A673 (cell line): ENCODE data around the gene PJA1. TPM values are rescaled to one million over a fixed set of nuclear protein-coding genes. Genes with fewer than 3 reads are reported as not detected.

Experiments
- BruUV-seq: library from RNA; stranded (reverse); fragments of 400-500 nt; replicated peaks from 2 replicates; lab custom pipeline; 2021; lab: Mats Ljungman, UMichigan
- CTCF ChIA-PET: fragments of 300-600 bp; sonication (Branson Sonifier 250); formaldehyde crosslinking; loops from one replicate; lab custom pipeline; 2022; ENCODE audit warnings: antibody characterized with exemption; lab: Charles Lee
- POLR2A ChIA-PET: fragments of 300-600 bp; sonication (Branson Sonifier 250); formaldehyde crosslinking; loops from one replicate; lab custom pipeline; 2022; ENCODE audit warnings: antibody characterized with exemption; ENCODE audit not compliant: low non-redundant PET; lab: Charles Lee
- DNase-seq: peaks from one replicate; pipeline ENCODE4 v3.0.0-alpha.2; 2015; ENCODE audit warnings: low spot score
- H3K27ac ChIP-seq: fragments of 200-600 bp; sonication (generic); 2 replicates; pipeline ENCODE4 v1.5.1; 2016; ENCODE audit warnings: mixed run types, low read depth, mild to moderate bottlenecking, mixed read lengths, antibody characterized with exemption, low read length; ENCODE audit not compliant: poor library complexity, severe bottlenecking
- H3K27me3 ChIP-seq: fragments of 200-600 bp; sonication (generic); replicated peaks from 2 replicates; pipeline ENCODE4 v1.6.1; 2017; ENCODE audit warnings: mixed run types, low read depth, mild to moderate bottlenecking, mixed read lengths, antibody characterized with exemption, low read length; ENCODE audit not compliant: insufficient read depth, poor library complexity
- H3K36me3 ChIP-seq: fragments of 200-600 bp; sonication (generic); 2 replicates; pipeline ENCODE4 v1.6.1; 2016; ENCODE audit warnings: mixed run types, mild to moderate bottlenecking, mixed read lengths, antibody characterized with exemption, low read length; ENCODE audit not compliant: insufficient read depth, poor library complexity, severe bottlenecking
- H3K4me1 ChIP-seq: fragments of 200-600 bp; sonication (generic); 2 replicates; pipeline ENCODE4 v1.6.1; 2017; ENCODE audit warnings: mixed run types, mild to moderate bottlenecking, mixed read lengths, antibody characterized with exemption, low read length; ENCODE audit not compliant: insufficient read depth, poor library complexity, severe bottlenecking
- H3K4me3 ChIP-seq: fragments of 200-600 bp; sonication (generic); 2 replicates; pipeline ENCODE4 v1.5.1; 2016; ENCODE audit warnings: low read depth, mixed run types, mild to moderate bottlenecking, mixed read lengths, low read length; ENCODE audit not compliant: poor library complexity, severe bottlenecking
- H3K9me3 ChIP-seq: fragments of 200-600 bp; sonication (generic); 2 replicates; pipeline ENCODE4 v1.6.1; 2016; ENCODE audit warnings: mixed run types, low read depth, mild to moderate bottlenecking, mixed read lengths, antibody characterized with exemption, low read length; ENCODE audit not compliant: poor library complexity, severe bottlenecking
- EZH2 ChIP-seq: fragments of 200-600 bp; sonication (generic); IDR thresholded peaks from 2 replicates; pipeline ENCODE4 v1.6.1; 2017; ENCODE audit warnings: borderline replicate concordance, low read depth, mild to moderate bottlenecking, mixed read lengths, antibody characterized with exemption, low read length; ENCODE audit not compliant: poor library complexity, severe bottlenecking
- intact Hi-C: fragments of 100-400 bp; cut with micrococcal nuclease; formaldehyde crosslinking; loops from one replicate; pipeline ENCODE4 v1.10.0; 2022; ENCODE audit not compliant: unreplicated experiment
- total RNA-seq: library from RNA; stranded (reverse); gene quantifications from 2 replicates; pipeline ENCODE4 v1.2.3, GENCODE V29; 2021
- TF ChIP-seq, protein P1 (sequence below): fragments of 300-800, 200-600 bp; sonication (generic); conservative IDR thresholded peaks from 2 replicates; pipeline ENCODE4 v1.5.1; 2017; ENCODE audit warnings: low read depth, mild to moderate bottlenecking, antibody characterized with exemption, low read length, moderate library complexity, mixed read lengths

The PJA1 gene
- total RNA-seq, 1 experiment from 2014 or later: 36.0 TPM

DNA sequence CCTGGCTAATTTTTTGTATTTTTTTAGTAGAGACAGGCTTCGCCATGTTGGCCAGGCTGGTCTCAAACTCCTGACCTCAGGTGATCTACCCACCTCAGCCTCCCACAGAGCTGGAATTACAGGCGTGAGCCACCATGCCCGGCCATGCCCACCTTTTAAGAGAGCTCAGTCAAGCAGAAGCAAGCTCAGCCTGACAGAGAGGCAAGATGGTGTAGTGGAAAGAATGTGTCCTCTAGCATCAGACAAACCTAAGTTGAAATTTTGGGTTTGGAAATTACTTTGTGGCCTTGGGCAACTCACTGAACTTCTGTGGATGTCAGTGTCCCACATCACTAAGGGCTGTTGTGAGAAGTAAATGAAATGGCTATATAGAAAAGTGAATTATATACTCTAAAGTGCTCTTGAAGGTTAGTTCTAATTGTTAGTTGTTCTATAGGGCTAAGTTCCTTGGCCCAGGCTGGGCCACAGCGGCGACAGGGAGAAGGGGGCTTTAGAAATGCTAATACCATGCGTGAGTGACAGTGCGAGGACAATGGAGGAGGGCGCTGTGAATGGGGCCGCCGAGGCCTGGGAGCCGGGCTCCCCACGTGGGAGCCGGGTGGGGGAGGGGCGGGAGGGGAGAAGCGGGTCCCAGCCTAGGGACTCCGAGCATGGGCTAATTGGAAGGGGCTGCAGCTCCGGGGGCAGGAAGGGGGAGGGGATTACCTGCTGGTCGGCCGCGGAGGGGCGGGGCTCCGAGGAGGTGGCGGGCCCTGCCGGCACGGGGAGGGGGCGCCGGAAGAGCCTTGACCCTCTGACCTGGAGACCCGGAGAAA, 15.6 kb downstream of the PJA1 start:
- no peak for DNase-seq
- H3K4me3 ChIP-seq: no peak overlapping the region
- no peaks in the 10 kb centered on the region for H3K4me1 ChIP-seq
- intact Hi-C loops: loop anchor here (10.0 kb wide), 1 partner anchor 135 kb away; no protein-coding TSS in a partner anchor
- no peaks in the 10 kb centered on the region for H3K27me3 ChIP-seq
- POLR2A ChIA-PET: no interaction called here
- CTCF ChIA-PET: no interaction called here
- TF ChIP-seq, protein P1, sequence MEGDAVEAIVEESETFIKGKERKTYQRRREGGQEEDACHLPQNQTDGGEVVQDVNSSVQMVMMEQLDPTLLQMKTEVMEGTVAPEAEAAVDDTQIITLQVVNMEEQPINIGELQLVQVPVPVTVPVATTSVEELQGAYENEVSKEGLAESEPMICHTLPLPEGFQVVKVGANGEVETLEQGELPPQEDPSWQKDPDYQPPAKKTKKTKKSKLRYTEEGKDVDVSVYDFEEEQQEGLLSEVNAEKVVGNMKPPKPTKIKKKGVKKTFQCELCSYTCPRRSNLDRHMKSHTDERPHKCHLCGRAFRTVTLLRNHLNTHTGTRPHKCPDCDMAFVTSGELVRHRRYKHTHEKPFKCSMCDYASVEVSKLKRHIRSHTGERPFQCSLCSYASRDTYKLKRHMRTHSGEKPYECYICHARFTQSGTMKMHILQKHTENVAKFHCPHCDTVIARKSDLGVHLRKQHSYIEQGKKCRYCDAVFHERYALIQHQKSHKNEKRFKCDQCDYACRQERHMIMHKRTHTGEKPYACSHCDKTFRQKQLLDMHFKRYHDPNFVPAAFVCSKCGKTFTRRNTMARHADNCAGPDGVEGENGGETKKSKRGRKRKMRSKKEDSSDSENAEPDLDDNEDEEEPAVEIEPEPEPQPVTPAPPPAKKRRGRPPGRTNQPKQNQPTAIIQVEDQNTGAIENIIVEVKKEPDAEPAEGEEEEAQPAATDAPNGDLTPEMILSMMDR: no peak
- TF ChIP-seq EZH2: no peak
- no peak overlapping the region for H3K27ac ChIP-seq
- no peaks in the 10 kb centered on the region for H3K36me3 ChIP-seq
- no peaks in the 10 kb centered on the region for H3K9me3 ChIP-seq
- no TSS peak for BruUV-seq

DNA sequence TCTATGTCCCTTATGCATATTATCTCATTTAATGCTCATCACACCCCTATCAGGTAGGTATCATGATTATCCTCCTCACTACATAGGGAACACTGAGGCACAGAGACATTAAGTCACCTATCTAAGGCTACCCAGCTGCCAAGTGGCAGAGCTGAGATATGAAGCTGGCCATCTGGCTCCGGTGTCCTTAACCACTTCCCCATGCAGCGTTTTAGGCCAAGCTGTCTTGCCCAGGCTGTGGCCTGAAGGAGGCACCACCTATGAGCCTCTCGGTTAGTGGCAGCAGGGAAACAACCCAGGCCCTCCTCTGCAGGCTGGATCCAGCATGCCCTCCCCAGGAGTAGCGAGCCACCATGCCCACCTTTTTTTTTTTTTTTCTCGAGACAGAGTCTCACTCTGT, 16.3 kb downstream of the PJA1 start:
- ChIA-PET CTCF (no interaction called here), POLR2A (no interaction called here)
- TF ChIP-seq, protein P1: no peak
- no peak for TF ChIP-seq EZH2
- Histone ChIP-seq H3K4me3 (no peak overlapping the region), H3K9me3 (no peaks in the 10 kb centered on the region), H3K4me1 (no peaks in the 10 kb centered on the region), H3K36me3 (no peaks in the 10 kb centered on the region), H3K27ac (no peak overlapping the region), H3K27me3 (no peaks in the 10 kb centered on the region)
- no TSS peak for BruUV-seq
- no peak for DNase-seq
- intact Hi-C loops: no loop called here

DNA sequence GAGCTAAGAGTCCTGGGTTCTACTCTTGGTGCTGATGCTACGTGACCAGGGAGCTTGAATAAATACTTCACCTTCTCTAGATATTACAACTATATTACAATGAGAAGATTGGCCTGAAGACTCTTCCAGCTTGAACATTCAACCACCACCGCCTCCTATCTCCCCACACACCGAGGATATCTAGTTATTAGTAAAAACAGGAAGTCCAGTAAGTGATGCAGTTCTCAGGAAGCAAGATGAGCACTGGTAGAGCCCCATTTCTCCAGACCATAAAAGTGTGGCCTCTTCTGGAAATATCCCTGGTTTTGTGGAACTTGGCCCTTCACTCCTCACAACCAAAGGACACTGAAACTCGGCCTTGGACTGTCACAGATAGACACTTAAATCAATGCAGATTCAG, 18.5 kb downstream of the PJA1 start:
- Histone ChIP-seq H3K27ac (no peak overlapping the region), H3K4me1 (no peaks in the 10 kb centered on the region), H3K36me3 (no peaks in the 10 kb centered on the region), H3K9me3 (no peaks in the 10 kb centered on the region), H3K4me3 (no peak overlapping the region), H3K27me3 (no peaks in the 10 kb centered on the region)
- DNase-seq: no peak
- ChIA-PET POLR2A (no interaction called here), CTCF (no interaction called here)
- no peak for TF ChIP-seq EZH2
- TF ChIP-seq, protein P1: no peak
- intact Hi-C loops: no loop called here
- BruUV-seq: no TSS peak
